Prostate gland (tissue), 2 donors: ENCODE data around the gene NGEF. TPM values are rescaled to one million over a fixed set of nuclear protein-coding genes. Genes with fewer than 3 reads are reported as not detected.

Source experiments
- DNase-seq: peaks from one replicate; pipeline ENCODE4 v3.0.0-alpha.2; 2019; ENCODE audit warnings: low spot score
- H3K27ac ChIP-seq, 2 donors: fragments of 200-600 bp; sonication (generic); 2 replicates each; pipeline ENCODE4 v1.5.1; 2017 to 2019
- H3K27me3 ChIP-seq: fragments of 200-600 bp; sonication (generic); replicated peaks from 2 replicates; pipeline ENCODE4 v1.5.1; 2019; ENCODE audit not compliant: insufficient read depth
- H3K36me3 ChIP-seq, 2 donors: fragments of 200-600 bp; sonication (generic); 1 replicate in 1 of 2; 2 replicates in 1 of 2; pipeline versions ENCODE4 v1.5.1 to v1.8.1; 2017 to 2019
- H3K4me1 ChIP-seq: fragments of 200-600 bp; sonication (generic); replicated peaks from 2 replicates; pipeline ENCODE4 v1.5.1; 2019
- H3K4me3 ChIP-seq, 2 donors: fragments of 200-600 bp; sonication (generic); 2 replicates each; pipeline ENCODE4 v1.5.1; 2017 to 2019
- H3K9me3 ChIP-seq: fragments of 200-600 bp; sonication (generic); 2 replicates; pipeline ENCODE4 v1.5.1; 2017
- CTCF ChIP-seq, 4 experiments: fragments of 200-600 bp in 2 of 4; fragments of 450-650 bp in 2 of 4; sonication (generic) in 2 of 4; IDR thresholded peaks; 1 replicate in 3 of 4; 2 replicates in 1 of 4; pipeline ENCODE4 v1.5.1; 2016 to 2019; ENCODE audit warnings: antibody characterized with exemption in 4 of 4, mild to moderate bottlenecking in 2 of 4, moderate library complexity in 2 of 4
- POLR2A ChIP-seq: fragments of 450-650 bp; IDR thresholded peaks from one replicate; pipeline ENCODE4 v1.6.1; 2016; ENCODE audit warnings: antibody characterized with exemption, mild to moderate bottlenecking
- POLR2AphosphoS5 ChIP-seq: sonication (generic); formaldehyde crosslinking; IDR thresholded peaks from one replicate; pipeline ENCODE4 v1.6.1; 2017; ENCODE audit warnings: antibody characterized with exemption
- WGBS: methylation state at CpG from one replicate; pipeline ENCODE4 v1.1.5; 2018; 5-methylcytosine and 5-hydroxymethylcytosine counted together
- intact Hi-C: fragments of 100-400 bp; cut with DNase I; formaldehyde crosslinking; loops from one replicate; pipeline ENCODE4 v1.14.2; 2022
- total RNA-seq, 2 donors: library from RNA; depleted of rRNA; stranded (reverse); fragments of >200 nt; gene quantifications; one replicate each; pipeline ENCODE4 v1.1.0, GENCODE V29; 2016

Gene NGEF
- total RNA-seq, 2 donors from 2014 or later, result 2.0 to 19.0 TPM

- Histone ChIP-seq H3K4me1 (no peaks in the 10 kb centered on the region), H3K27ac (no peak overlapping the region), H3K27me3 (no peaks in the 10 kb centered on the region), H3K4me3 (no peak overlapping the region), H3K36me3 (no peaks in the 10 kb centered on the region), H3K9me3 (no peaks in the 10 kb centered on the region)
- TF ChIP-seq POLR2A, result no peak
- no peak for TF ChIP-seq CTCF (IDR thresholded peaks at IDR 0.05)
- TF ChIP-seq POLR2AphosphoS5, result no peak
- intact Hi-C loops, result no loop called here
- no peak for DNase-seq
- 96% methylated on average over 32 of the region's 37 CpGs for WGBS
Measured at GRCh38 chr2:233034091-233034882, 21.2 kb upstream of the NGEF start.

- TF ChIP-seq POLR2AphosphoS5, result no peak
- no peak for TF ChIP-seq CTCF (IDR thresholded peaks at IDR 0.05)
- TF ChIP-seq POLR2A, result no peak
- WGBS, result 79% methylated on average over 9 of the region's 9 CpGs
- intact Hi-C loops, result no loop called here
- H3K27ac ChIP-seq, result no peak overlapping the region
- DNase-seq, result no peak
- no peak overlapping the region for H3K4me3 ChIP-seq
- H3K9me3 ChIP-seq, result no peaks in the 10 kb centered on the region
- no peaks in the 10 kb centered on the region for H3K4me1 ChIP-seq
- no peaks in the 10 kb centered on the region for H3K36me3 ChIP-seq
- no peaks in the 10 kb centered on the region for H3K27me3 ChIP-seq
Measured at GRCh38 chr2:233033672-233034071, 20.6 kb upstream of the NGEF start.

- Histone ChIP-seq H3K9me3 (no peaks in the 10 kb centered on the region), H3K4me1 (no peaks in the 10 kb centered on the region), H3K4me3 (no peak within 1 kb of the TSS), H3K27me3 (no peaks in the 10 kb centered on the region), H3K27ac (no peak within 1 kb of the TSS), H3K36me3 (no peaks in the 10 kb centered on the region)
- intact Hi-C loops, result no loop called here
- WGBS, result 90% methylated on average over 13 of the region's 13 CpGs
- no peak for DNase-seq
- TF ChIP-seq POLR2AphosphoS5, result no peak
- TF ChIP-seq POLR2A, result no peak
- no peak for TF ChIP-seq CTCF (IDR thresholded peaks at IDR 0.05)
Measured at GRCh38 chr2:233032551-233033320, 19.7 kb upstream of the NGEF start, which contains the start of gene NEU2. NEU2 (plus strand) TSS chr2:233032672; CDS start chr2:233032672, 0 bp downstream.

- 78% methylated on average over 23 of the region's 27 CpGs for WGBS
Measured at GRCh38 chr2:233031556-233032500, 18.8 kb upstream of the NGEF start.

More at GRCh38 chr2:233031556-233032500, 18.8 kb upstream of the NGEF start:
- H3K4me1 ChIP-seq, result no peaks in the 10 kb centered on the region
- no peak for DNase-seq
- no peak overlapping the region for H3K4me3 ChIP-seq
- no peak for TF ChIP-seq POLR2AphosphoS5
- no peak for TF ChIP-seq POLR2A
- TF ChIP-seq CTCF (IDR thresholded peaks at IDR 0.05), result no peak
- intact Hi-C loops, result no loop called here
- H3K27ac ChIP-seq, result no peak overlapping the region
- no peaks in the 10 kb centered on the region for H3K9me3 ChIP-seq
- no peaks in the 10 kb centered on the region for H3K36me3 ChIP-seq
- H3K27me3 ChIP-seq, result no peaks in the 10 kb centered on the region
